GM18498 (cell line): ENCODE results near the gene ZNF10.
A peak's percentile ranks its signal among the peaks of the same experiment; 100 is the strongest.

Experiments used
- ATAC-seq: cut with Tn5 transposase; IDR thresholded peaks from one replicate; pipeline ENCODE4 v1.9.1; 2021; ENCODE audit warnings: mild to moderate bottlenecking, moderate library complexity; ENCODE audit not compliant: unreplicated experiment

ZNF10 gene

DNA sequence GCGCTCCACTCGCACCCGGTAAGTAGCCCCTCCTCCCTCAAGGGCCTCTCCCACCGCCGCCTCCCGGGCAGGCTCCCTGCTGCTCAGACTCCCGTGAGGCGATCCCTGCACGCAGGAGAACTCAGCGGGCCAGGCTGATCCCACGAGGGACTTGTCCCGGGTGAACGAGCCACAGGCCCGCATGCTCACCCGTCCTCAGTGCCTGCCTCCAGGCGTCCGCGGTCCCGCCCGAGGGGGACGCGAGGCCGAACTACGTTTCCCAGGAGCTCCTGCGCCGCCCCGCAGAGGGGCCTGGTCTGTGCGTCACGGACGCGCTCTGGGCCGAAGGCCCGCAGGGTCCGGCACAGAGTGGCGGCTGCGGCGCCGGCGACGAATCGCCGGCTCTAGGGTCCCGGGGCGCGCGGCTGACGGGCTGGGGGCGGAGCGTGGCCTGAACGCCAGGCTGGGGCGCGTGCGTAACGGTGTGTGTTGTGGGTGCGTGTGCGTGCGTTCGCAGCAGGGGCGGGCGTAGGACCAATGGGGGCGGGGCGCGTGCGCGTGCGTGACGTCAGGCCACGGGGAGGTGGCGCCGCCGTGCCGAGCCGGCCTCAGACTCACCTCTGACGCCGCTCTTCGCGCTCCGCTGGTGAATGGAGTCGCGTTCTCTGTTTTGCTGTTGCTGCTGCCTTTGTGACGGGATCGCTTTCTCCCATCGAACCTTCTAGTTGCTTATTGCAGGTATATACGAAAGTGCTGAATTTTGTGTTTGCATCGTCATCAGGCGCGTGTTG, at the start of gene ZNF10, which contains the start of gene ZNF891:
TSS of gene ZNF10 (plus strand) at position 590 of the 770 bp plus-strand sequence. CDS start 13,866 bp downstream, outside the sequence.
TSS of gene ZNF891 (minus strand) at position 237 of the 770 bp plus-strand sequence. CDS start 8,356 bp downstream, outside the sequence.
- peak; percentile 95 for ATAC-seq

DNA sequence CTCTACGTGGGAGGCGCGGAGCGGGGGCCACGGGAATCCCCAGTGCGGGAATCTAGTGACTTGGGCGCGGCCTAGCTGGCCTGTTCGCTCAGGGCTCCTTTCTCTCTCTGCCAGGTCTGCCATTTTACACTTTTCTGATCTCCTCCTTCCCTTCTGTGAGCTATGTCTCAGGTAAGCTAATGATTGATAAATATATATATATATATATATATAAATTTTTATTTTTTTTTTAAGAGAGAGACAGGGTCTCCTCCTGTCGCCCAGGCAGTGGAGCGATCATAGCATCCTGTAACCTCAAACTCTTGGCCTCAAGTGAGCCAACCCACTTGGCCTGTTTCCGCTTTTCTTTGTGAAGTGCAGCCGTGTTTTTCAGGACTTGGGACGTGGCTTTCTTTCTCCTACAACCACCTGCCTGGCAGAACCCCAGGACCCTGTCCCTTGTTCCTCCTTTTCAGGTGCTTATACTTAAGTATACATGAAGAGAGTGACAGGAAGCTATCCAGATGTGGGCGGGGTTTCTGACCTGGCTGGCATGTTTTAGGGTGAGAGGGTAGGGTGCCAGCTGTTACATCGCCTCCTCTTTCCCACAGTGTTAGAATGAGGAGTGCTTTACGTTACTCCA, 49.2 kb upstream of the ZNF10 start:
- no peak for ATAC-seq

DNA sequence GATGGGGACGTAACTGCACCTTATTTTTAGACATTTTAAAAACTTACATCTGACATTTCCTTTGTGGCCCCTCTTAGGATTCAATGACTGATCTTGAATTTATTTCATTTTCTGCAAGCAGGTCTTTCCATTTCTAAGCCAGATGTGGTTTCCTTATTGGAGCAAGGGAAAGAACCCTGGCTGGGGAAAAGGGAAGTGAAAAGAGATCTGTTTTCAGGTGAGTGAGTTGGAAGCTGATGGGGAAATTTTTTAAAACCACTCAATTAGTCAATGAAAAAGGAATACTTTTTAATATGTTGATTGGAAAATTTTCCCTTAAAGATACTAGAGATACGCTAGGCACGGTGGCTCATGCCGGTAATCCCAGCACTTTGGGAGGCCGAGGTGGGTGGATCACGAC, 47.1 kb upstream of the ZNF10 start:
- no peak for ATAC-seq

DNA sequence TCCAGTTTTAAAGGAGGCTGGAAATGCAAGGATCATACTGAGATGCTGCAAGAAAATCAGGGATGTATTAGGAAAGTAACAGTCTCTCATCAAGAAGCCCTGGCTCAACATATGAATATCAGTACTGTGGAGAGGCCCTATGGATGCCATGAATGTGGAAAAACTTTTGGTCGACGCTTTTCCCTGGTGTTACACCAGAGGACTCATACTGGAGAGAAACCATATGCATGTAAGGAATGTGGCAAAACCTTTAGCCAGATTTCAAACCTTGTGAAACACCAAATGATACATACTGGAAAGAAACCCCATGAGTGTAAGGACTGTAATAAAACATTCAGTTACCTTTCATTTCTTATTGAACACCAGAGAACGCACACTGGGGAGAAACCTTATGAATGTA, 24.8 kb upstream of the ZNF10 start:
- no peak for ATAC-seq

DNA sequence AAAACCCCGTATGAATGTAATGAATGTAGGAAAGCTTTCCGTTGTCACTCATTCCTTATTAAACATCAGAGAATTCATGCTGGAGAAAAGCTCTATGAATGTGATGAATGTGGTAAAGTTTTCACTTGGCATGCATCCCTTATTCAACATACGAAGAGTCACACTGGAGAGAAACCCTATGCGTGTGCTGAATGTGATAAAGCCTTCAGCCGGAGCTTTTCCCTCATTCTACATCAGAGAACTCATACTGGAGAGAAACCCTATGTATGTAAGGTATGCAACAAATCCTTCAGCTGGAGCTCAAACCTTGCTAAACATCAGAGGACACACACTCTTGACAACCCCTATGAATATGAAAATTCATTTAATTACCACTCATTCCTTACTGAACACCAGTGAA, 24.2 kb upstream of the ZNF10 start:
- no peak for ATAC-seq

DNA sequence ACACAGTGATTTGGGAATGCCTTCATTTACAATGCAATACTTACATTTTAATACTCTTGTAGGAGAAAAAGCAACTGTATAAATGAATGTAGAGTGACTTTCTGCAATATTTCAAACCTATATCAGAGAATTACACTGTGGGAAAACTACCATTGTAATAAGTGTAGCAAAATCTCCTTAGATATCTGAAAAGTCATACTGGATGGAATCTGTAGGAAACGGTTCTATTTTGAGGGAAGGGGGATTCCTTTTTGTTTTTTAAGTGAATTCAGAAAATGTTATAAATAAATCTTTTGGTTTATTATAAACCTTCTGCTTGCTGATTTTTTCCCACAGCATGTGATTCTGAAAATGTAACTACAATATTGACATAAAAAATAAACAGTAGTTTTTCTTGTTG, 23.3 kb upstream of the ZNF10 start:
- ATAC-seq: no peak

DNA sequence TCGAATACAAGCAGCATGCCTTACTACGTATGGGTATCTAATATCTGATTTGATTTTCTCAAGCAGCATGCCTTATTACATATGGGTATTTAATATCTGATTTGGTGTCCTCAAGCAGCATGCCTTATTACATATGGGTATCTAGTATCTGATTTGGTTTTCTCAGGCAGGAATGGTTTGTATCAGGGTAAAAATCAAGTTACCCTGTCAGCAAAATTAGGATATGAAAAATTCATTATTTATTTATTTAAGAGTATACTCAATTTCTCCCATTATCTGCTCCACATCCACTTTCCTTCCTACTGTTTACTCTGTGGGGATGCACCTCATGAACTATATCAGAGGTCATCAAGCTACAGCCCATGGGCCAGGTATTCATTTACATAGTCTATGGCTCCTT, 22.3 kb upstream of the ZNF10 start:
- no peak for ATAC-seq

DNA sequence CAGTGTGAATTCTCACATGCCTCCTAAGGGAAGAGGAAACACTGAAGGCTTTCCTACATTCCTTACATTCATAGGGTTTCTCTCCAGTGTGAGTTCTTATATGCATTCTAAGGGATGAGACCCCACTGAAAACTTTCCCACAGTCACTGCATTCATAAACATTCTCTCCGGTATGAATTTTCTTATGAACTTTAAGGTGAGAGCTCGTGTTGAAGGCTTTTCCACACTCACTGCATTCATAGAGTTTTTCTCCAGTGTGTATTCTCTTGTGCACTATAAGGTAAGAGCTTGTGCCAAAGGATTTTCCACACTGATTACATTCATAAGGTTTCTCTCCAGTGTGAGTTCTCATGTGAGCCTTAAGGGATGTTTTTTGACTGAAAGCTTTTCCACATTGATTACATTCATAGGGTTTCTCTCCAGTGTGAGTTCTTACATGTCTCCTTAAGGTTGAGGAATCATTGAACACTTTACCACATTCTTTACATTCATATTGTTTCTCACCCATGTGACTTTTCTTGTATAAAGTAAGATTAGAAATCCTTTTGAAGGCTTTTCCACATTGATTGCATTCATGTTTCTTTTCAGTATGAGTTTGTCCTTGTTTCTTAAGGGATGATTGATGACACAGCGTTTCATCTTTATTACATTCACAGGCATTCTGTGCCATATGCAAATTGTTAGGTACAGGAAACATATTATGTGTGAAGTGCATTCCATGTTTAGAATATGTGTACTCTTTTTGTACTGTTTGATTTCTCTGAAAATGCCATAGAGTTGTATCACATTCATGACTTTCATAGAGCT, 9.8 kb upstream of the ZNF10 start:
- no peak for ATAC-seq

DNA sequence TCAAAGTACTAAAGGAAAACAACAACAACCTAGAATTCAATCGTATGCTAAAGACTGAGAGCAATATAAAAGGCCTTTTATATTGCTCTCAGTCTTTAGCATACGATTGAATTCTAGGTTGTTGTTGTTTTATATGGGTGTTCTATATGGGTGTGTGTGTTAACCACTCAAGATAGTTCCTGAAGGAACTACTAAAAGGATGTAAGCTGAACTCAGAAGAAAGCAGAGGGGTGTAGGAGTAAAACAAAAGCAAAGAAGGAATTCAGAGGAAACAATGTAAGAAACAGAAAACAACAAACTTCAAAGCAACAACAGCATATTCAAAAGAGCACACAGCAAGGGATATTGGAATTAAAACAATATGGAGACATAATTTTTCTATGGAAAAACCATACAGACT, 5.8 kb upstream of the ZNF10 start:
- ATAC-seq: no peak

DNA sequence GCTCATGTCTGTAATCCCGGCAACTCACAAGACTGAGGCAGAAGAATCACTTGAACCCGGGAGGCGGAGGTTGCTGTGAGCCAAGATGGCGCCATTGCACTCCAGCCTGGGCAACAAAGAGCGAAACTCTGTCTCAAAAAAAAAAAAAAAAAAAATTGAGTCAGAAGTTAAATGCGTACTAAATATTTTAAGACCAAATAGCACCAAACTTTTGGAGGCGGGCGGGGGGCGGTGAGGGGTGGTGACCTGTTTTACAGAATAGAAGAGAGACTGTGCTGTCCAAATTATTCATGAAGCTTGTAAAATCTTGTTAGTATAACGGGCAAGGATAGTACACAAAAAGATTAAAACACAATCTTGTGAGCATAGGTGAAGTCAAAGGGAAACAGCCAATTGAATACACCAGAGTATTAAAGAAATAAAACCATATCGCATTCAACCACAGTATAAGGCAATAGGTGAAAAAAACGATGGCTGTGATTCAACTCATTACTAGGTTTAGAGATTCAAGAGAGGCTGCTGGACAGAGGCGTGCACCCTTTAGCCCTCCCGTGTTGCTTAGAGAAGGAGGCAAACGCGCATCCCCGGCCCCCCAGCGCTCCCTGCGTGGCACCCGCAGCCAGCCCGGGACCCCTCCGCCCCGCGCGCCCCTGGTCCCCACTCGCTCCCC, 924 bp upstream of the ZNF10 start:
- no peak for ATAC-seq

DNA sequence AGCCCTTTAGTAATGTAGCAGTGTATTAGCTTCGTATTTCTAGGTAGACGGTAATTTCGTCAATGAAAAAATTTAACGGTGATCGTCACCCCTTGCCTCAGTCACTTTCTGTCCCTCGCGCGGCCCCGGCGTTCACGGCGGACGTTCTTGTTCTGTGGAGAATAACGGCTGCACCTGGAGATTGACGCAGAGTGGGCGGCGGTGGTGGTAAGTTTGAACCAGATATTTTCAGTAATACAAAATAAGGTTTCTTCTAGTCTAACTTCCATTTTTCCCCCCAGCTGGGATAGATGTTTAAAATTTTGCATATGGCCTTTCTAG, 341 bp downstream of the ZNF10 start:
- peak; percentile 2 for ATAC-seq

DNA sequence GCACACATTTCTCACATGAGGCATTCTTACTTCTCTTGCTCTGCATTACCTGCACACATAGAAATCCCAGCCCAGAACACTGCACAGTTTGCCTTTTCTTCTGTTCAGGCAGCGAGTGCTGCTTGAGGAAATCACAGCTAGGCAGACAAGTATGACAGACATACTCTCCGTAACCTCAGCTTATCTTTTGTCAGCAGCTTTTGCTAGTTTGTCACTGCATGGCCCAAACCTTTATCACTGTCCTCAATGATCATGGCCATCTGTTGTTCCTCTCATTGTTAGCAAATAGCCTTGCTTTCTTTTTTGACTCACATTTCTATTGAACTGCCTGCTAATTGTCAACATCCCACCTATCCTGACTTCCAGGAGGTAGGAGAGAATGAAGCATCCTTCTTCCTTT, 5.3 kb downstream of the ZNF10 start:
- ATAC-seq: no peak

DNA sequence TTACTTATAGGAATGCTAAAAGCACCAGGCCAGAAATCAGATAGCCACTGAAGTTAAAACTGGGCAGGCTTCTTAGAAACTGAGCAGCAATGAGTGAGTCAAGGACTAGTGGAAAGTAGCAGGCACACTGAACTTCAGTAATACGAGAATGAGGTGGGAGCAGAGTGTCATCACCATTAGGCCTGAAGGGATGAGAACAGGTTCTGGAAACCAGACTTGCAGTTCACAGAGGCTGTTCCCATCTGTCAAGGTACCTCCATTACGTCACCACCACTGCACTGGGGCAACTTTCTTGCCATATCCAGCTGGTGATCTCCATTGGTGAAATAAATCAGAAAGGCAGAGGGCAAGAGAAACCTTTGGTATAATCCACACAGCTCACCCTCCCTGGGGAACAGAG, 15.6 kb downstream of the ZNF10 start:
- no peak for ATAC-seq

DNA sequence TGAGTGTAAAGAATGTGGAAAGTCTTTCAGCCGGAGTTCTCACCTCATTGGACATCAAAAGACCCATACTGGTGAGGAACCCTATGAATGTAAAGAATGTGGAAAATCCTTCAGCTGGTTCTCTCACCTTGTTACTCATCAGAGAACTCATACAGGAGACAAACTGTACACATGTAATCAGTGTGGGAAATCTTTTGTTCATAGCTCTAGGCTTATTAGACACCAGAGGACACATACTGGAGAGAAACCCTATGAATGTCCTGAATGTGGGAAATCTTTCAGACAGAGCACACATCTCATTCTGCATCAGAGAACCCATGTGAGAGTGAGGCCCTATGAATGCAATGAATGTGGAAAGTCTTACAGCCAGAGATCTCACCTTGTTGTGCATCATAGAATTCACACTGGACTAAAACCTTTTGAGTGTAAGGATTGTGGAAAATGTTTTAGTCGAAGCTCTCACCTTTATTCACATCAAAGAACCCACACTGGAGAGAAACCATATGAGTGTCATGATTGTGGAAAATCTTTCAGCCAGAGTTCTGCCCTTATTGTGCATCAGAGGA, 25.8 kb downstream of the ZNF10 start:
- no peak for ATAC-seq

DNA sequence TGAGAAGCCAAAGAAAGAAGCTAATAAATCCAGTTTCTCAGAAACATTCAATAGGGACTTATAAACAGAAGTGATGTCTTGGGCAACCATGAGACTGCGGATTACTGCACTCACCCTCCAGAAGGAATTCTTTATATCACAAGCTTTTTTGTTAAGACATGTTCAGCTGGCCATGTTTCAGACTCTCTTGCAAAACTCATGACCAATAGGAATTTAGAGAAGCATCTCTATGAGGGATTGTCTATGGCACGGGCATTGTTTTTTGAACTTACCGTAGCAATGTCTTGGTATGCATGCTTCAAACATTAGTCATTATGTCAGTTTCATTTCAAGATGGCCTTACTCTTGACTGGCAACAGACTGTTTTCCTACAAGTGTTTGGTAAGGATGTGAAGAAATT, 35.3 kb downstream of the ZNF10 start:
- ATAC-seq: no peak

DNA sequence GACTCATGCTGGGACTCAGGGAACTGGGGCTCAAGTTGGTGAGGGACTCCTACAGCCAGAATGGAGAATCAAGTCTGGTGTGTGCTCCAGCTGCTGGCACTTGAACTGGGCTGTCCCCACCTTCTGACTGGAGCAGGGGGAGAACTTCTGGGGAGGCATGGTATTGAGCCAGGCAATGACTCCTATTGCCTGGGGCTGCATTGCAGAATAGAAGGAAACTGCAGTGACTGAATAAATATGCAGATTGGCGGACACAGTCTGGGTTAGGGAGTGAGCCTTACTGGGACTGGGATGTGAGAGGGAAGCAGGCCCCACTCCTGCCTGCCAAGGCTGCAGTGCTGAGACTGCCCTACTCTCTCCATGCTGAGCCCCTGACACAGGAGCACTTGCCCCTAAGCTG, 42.1 kb downstream of the ZNF10 start:
- no peak for ATAC-seq

DNA sequence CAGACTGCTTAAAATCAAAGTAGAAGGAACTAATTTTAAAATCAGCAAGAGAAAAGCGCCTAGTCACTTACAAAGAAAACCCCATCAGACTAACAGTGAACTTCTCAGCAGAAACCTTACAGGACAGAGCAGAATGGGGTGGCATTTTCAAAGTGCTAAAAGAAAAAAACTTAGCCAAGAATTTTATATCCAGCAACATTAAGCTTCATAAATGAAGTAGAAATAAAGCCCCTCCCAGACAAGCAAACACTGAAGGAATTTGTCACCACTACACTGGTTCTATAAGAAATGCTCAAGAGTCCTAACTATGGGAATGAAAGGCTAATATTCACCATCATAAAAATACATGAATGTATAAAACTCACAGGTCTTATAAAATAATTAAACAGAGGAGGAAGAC, 44.5 kb downstream of the ZNF10 start:
- no peak for ATAC-seq

DNA sequence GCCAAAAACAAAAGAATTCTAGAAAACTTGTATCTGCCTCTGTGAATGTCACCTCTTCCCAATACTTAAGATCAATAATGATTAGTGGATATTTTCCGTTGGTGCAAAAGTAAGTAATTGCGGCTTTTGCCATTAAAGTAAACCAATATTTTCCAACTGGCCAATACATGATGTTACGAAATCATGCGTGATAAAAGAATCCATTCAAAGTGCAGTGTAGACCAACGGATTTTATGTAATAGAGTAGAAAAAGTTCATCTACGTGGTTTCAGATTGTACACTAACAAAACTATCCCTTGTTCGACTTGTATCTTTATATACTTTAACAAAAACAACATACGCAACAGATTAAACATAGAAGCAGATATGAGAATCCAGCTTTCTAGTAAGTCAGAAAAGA, 50.2 kb downstream of the ZNF10 start:
- ATAC-seq: no peak

DNA sequence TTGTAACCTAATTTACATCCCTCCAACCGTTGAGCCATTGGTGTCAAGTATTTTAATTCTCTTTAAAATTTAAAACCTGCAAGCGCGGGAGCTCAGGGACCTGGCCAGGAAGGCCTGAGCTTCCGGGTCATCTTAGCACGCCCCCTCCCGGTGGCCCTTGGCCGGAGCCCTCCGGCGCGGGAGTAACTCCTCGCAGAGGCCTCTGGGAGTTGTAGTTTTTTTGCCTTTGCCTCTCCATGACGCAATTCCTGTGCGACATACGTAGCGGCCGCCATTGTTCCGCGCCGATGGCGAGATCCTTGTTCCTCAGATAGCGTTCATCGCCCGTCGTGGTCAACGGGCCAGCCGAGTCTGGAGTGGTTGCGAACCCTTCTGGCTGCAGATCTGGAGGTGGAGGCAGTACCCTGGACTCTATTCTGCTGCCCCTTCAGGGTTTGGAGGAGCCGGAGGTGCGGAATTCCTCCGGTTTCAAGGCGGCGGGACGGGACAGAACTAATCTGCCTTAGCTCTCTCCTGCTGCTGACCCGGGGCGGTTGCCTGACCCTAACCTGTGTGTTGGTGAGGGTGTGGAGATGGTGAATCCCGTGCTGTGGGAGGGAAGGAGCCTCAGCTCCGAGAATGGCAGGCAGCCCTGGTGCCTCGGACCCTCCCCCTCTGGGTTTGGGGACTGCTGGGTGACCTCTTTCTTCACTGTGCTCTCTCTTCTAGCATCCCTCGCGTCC, 51.0 kb downstream of the ZNF10 start, which contains the start of gene ZNF268:
TSS of gene ZNF268 (plus strand) at position 258 of the 722 bp plus-strand sequence. CDS start 503 bp downstream, outside the sequence.
- peak; percentile 90 for ATAC-seq

DNA sequence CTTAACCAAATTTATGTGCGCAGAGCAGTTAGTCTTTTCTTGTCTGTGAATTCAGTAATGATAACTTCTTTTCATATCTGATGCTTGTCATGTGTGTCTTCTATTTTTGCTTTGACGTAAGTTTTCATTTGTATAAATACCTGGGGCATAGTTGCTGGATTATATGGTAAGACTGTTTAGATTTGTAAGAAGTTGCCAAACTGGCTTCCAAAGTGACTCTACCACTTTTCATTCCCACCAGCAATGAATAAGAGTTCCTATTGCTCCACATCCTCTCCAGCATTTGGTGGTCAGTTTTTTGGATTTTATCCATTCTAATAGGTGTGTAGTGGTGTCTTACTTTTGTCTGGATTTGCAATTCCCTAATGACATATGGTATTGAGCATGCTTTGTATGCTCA, 59.7 kb downstream of the ZNF10 start:
- ATAC-seq: no peak
